GM23248 (cell line): ENCODE data around the gene PEPD. TPM values are rescaled to one million over a fixed set of nuclear protein-coding genes. Genes with fewer than 3 reads are reported as not detected.

Experiments
- DNase-seq: peaks from one replicate; pipeline ENCODE4 v3.0.0-alpha.2; 2015
- H2AFZ ChIP-seq: fragments of 200-600 bp; sonication (generic); 2 replicates; pipeline ENCODE4 v1.6.1; 2016; ENCODE audit warnings: antibody characterized with exemption
- H3F3A ChIP-seq: fragments of 200-600 bp; sonication (generic); 2 replicates; pipeline ENCODE4 v1.6.1; 2016; ENCODE audit warnings: mild to moderate bottlenecking, antibody characterized with exemption, mixed run types; ENCODE audit not compliant: insufficient read depth
- H3K27ac ChIP-seq: fragments of 200-600 bp; sonication (generic); 2 replicates; pipeline ENCODE4 v1.5.1; 2016; ENCODE audit warnings: mild to moderate bottlenecking
- H3K27me3 ChIP-seq: fragments of 200-600 bp; sonication (generic); replicated peaks from 2 replicates; pipeline ENCODE4 v1.6.1; 2016; ENCODE audit warnings: mild to moderate bottlenecking; ENCODE audit not compliant: insufficient read depth
- H3K36me3 ChIP-seq: fragments of 200-600 bp; sonication (generic); 2 replicates; pipeline ENCODE4 v1.6.1; 2016; ENCODE audit warnings: low read depth, mild to moderate bottlenecking
- H3K4me1 ChIP-seq: fragments of 200-600 bp; sonication (generic); 2 replicates; pipeline ENCODE4 v1.6.1; 2016; ENCODE audit warnings: mild to moderate bottlenecking; ENCODE audit not compliant: insufficient read depth
- H3K4me2 ChIP-seq: fragments of 200-600 bp; sonication (generic); one replicate; pipeline ENCODE4 v1.6.1; 2016; ENCODE audit warnings: mild to moderate bottlenecking; ENCODE audit not compliant: unreplicated experiment
- H3K4me3 ChIP-seq: fragments of 200-600 bp; sonication (generic); 2 replicates; pipeline ENCODE4 v1.5.1; 2016; ENCODE audit warnings: mild to moderate bottlenecking
- H3K79me2 ChIP-seq: fragments of 200-600 bp; sonication (generic); 2 replicates; pipeline ENCODE4 v1.6.1; 2016; ENCODE audit warnings: mild to moderate bottlenecking; ENCODE audit not compliant: insufficient read depth
- H3K9ac ChIP-seq: fragments of 200-600 bp; sonication (generic); 2 replicates; pipeline ENCODE4 v1.6.1; 2016; ENCODE audit warnings: mild to moderate bottlenecking
- H3K9me2 ChIP-seq: fragments of 200-600 bp; sonication (generic); 2 replicates; pipeline ENCODE4 v1.6.1; 2016; ENCODE audit warnings: mixed run types, mild to moderate bottlenecking, moderate library complexity; ENCODE audit not compliant: insufficient read depth
- H3K9me3 ChIP-seq: fragments of 200-600 bp; sonication (generic); one replicate; pipeline ENCODE4 v1.6.1; 2017; ENCODE audit warnings: low read depth
- H4K20me1 ChIP-seq: fragments of 200-600 bp; sonication (generic); 2 replicates; pipeline ENCODE4 v1.6.0; 2016; ENCODE audit not compliant: insufficient read depth
- EZH2 ChIP-seq: fragments of 200-600 bp; sonication (generic); IDR thresholded peaks from 2 replicates; pipeline ENCODE4 v1.6.1; 2018; ENCODE audit warnings: antibody characterized with exemption, mild to moderate bottlenecking; ENCODE audit not compliant: insufficient read depth, poor library complexity, severe bottlenecking
- EZH2phosphoT487 ChIP-seq: fragments of 200-600 bp; sonication (generic); IDR thresholded peaks from 2 replicates; pipeline ENCODE4 v1.6.1; 2018; ENCODE audit warnings: antibody characterized with exemption, moderate library complexity, mild to moderate bottlenecking, low read depth; ENCODE audit not compliant: insufficient read depth
- WGBS, 2 experiments: methylation state at CpG; one replicate each; pipeline ENCODE4 v1.1.6; 2015 to 2017; ENCODE audit warnings: low lambda C conversion rate in 2 of 2, low coverage in 1 of 2; ENCODE audit errors: missing lambda C conversion rate in 2 of 2; 5-methylcytosine and 5-hydroxymethylcytosine counted together
- in situ Hi-C: fragments of 300-500 bp; cut with MboI; formaldehyde crosslinking; loops from 2 replicates; pipeline ENCODE4 v1.15.0; 2020
- polyA plus RNA-seq: library from polyadenylated mRNA; unstranded; fragments of >200 nt; fragmentation: Nextera tagmentation; extraction: Ambion mirVana; gene quantifications from 2 replicates; pipeline ENCODE4 v1.2.1, GENCODE V29; 2016
- total RNA-seq: library from RNA; depleted of rRNA; stranded (reverse); fragments of >200 nt; shearing (Covaris generic); gene quantifications from 2 replicates; pipeline ENCODE4 v1.2.3, GENCODE V29; 2014

The PEPD gene
- total and polyA plus RNA-seq, 2 experiments from 2014 or later, result 54.8 to 86.5 TPM

DNA sequence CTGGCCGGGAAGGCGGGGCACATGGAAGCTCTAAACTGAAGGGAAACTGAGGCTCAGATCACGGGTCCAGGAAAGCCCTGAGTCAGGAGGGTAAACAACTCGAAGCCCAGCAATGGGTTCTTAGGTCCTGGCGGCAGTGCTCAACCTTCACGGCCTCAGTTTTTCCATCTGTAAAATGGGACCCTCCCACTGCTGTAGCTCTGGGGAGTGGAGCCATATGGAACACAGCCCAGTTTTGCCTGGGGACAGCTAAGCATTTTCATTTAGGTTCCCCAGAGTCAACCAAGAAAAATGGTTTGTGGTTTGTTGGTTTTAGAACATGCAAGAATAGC is 117.7 kb downstream of the PEPD start:
- Histone ChIP-seq H4K20me1 (no peaks in the 10 kb centered on the region), H3K79me2 (no peaks in the 10 kb centered on the region), H2AFZ (no peak overlapping the region), H3K9me3 (no peaks in the 10 kb centered on the region), H3K36me3 (no peaks in the 10 kb centered on the region), H3K27ac (no peak overlapping the region), H3K4me2 (no peak overlapping the region), H3F3A (no peaks in the 10 kb centered on the region), H3K4me1 (no peaks in the 10 kb centered on the region), H3K4me3 (no peak overlapping the region), H3K9ac (no peak overlapping the region), H3K9me2 (no peaks in the 10 kb centered on the region), H3K27me3 (no peaks in the 10 kb centered on the region)
- no peak for TF ChIP-seq EZH2
- no peak for TF ChIP-seq EZH2phosphoT487
- in situ Hi-C loops, result no loop called here
- DNase-seq, result no peak
- WGBS, 2 experiments, result 78 to 84% methylated on average over 6 of the region's 6 CpGs

DNA sequence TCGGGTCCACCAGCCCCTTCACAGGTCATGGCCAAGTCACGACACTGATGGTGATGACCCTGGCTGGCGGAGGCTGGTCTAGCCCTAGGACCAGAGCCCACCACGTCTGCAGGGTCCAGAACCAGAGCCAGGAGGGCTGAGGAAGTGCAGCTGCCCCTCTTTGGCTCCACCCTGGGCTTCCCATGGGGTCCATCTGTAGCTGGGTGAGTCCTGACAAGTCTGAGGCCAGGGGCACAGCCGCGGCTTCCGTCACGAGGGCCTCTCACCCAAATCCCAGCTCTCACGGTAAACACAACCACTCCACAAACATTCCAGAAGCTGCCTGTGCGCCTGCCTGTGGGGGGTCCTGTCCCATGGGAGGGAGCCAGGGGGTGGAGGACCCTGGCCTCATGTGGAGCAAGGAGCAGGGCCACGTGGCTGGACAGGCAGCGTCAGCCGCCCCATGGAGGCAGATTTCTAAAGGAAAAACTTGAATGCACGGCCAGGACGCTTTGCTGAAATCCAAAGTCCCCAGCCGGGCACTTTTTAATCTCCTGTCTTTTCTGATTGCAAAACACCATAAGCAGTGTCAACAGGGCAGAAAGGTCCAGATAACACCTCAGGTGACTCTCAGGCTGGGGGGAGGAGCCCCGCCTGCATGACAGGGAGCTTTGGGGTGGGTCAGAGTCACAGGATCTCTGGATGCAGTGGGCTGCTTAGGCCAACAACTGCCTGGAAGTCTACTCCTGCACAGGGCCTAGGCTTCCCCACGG is 118.2 kb downstream of the PEPD start:
- Histone ChIP-seq H3K36me3 (no peaks in the 10 kb centered on the region), H3K4me1 (no peaks in the 10 kb centered on the region), H3K9me2 (no peaks in the 10 kb centered on the region), H3K79me2 (no peaks in the 10 kb centered on the region), H3K4me3 (no peak overlapping the region), H3K4me2 (no peak overlapping the region), H3K27me3 (no peaks in the 10 kb centered on the region), H3K27ac (no peak overlapping the region), H3K9me3 (no peaks in the 10 kb centered on the region), H2AFZ (no peak overlapping the region), H3K9ac (no peak overlapping the region), H4K20me1 (no peaks in the 10 kb centered on the region), H3F3A (no peaks in the 10 kb centered on the region)
- no peak for TF ChIP-seq EZH2
- TF ChIP-seq EZH2phosphoT487, result no peak
- WGBS, 2 experiments, result 90 to 91% methylated on average over 17 to 18 of the region's 18 CpGs
- in situ Hi-C loops, result no loop called here
- no peak for DNase-seq

DNA sequence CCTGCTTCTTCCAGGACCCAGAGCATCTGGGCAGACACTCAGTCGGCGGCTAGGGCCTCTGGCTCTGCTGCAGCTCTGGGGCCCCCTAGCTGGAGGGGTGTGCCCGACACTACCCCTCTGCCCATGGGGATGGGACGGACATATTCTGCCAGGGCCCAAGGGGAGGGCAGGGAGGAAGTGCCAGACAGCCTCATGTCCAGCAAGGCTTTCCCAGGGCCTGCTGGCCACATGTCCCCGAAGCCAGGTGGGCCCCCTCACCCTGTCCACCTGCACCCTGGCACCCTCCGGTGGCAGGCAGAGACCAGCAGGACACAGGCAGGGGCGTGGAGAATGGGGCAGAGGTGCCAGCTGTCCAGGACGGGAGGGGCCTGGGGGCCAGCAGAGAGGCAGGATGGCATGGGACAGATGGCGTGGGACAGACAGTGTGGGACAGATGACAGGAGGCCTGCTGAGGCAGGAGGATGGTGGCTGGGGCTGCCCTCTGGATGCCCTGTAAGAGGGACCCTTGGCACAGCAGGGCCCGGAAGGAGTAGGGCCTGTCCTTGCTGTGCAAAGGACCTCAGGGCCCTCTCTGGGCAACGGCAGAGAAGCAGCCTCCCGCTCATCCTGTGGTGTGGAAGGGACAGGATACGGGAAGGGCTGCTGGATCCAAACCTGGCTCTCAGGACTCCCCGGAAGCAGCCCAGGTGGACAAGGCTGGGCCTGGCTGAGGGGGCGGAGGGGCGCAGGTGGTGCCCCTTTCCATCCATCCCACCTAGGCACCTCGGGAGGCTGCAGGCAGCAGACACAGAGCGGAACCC is 119.0 kb downstream of the PEPD start:
- Histone ChIP-seq H3K4me2 (no peak overlapping the region), H4K20me1 (no peaks in the 10 kb centered on the region), H3K9me2 (no peaks in the 10 kb centered on the region), H3K79me2 (no peaks in the 10 kb centered on the region), H2AFZ (no peak overlapping the region), H3K27me3 (no peaks in the 10 kb centered on the region), H3K36me3 (no peaks in the 10 kb centered on the region), H3K9me3 (no peaks in the 10 kb centered on the region), H3K4me1 (no peaks in the 10 kb centered on the region), H3K27ac (no peak overlapping the region), H3K9ac (no peak overlapping the region), H3F3A (no peaks in the 10 kb centered on the region), H3K4me3 (no peak overlapping the region)
- DNase-seq, result no peak
- TF ChIP-seq EZH2 (no peak), EZH2phosphoT487 (no peak)
- in situ Hi-C loops, result no loop called here
- 90 to 91% methylated on average over 18 of the region's 18 CpGs for WGBS, 2 experiments

DNA sequence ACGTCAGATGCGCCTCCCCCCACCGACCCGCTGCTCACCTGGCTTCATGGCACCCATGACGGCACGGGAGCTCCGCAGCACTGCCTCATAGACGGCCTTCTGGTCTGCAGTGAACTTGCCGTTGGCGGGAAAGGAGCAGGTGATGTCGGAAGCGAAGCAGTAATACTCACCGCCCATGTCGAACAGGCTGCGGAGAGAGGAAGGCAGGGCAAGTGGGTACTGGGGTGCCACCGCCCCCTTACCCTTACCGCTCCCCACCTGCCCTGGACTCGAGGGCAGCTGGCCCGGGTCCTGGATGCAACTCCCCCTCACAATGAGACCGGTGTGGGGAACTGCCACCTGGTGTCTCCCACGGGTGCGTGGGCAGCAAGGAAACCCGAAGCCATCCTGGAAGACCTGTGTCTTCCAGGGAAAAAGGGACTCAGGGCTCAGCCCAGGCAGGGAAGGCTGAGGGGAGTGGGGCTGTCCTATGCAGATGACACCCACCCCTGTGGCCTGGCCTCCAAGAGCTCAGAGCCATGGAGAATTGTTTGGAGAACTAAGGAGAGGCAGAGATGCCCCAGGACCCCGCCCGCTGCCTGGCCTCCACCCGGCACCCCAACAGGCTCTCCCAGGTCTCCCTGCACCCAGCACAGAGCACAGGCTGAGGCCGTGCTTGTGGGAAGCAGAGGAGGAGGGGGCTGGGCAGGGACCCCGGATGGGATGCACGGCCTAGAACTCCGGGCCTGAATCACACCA is 119.7 kb downstream of the PEPD start:
- no peaks in the 10 kb centered on the region for H3F3A ChIP-seq
- no peaks in the 10 kb centered on the region for H3K4me1 ChIP-seq
- no peaks in the 10 kb centered on the region for H3K27me3 ChIP-seq
- H2AFZ ChIP-seq, result no peak overlapping the region
- H3K4me2 ChIP-seq, result no peak overlapping the region
- no peak overlapping the region for H3K27ac ChIP-seq
- H3K36me3 ChIP-seq, result no peaks in the 10 kb centered on the region
- DNase-seq, result no peak
- no peaks in the 10 kb centered on the region for H4K20me1 ChIP-seq
- WGBS, 2 experiments, result 94% methylated on average over 27 to 30 of the region's 30 CpGs
- TF ChIP-seq EZH2phosphoT487, result no peak
- TF ChIP-seq EZH2, result no peak
- in situ Hi-C loops, result no loop called here
- H3K9me2 ChIP-seq, result no peaks in the 10 kb centered on the region
- no peaks in the 10 kb centered on the region for H3K79me2 ChIP-seq
- no peak overlapping the region for H3K9ac ChIP-seq
- no peaks in the 10 kb centered on the region for H3K9me3 ChIP-seq
- H3K4me3 ChIP-seq, result no peak overlapping the region
